ENCODE data around the gene NTSR1.

The NTSR1 gene

GRCh38 chr20:62695448-62696414, 12.9 kb upstream of the NTSR1 start:
- no peak for TF ChIP-seq POLR2AphosphoS5 (IDR thresholded peaks at IDR 0.05; ENCODE audit: low read depth, low read length)
- TF ChIP-seq SIN3A (IDR thresholded peaks at IDR 0.05; ENCODE audit: borderline replicate concordance, insufficient read depth, low read length), result no peak
- no peak for TF ChIP-seq FOXP2 (optimal IDR thresholded peaks at IDR 0.05; ENCODE audit: borderline replicate concordance, extremely low read depth, extremely low read length, insufficient read depth)
- TF ChIP-seq TAF1 (IDR thresholded peaks at IDR 0.05; ENCODE audit: borderline replicate concordance, insufficient read depth, low read length), result no peak
- no peak for TF ChIP-seq REST (IDR thresholded peaks at IDR 0.05; ENCODE audit: insufficient read depth in 1 of 2, low read depth in 2 of 2, low read length in 2 of 2)

GRCh38 chr20:62696434-62696957, 12.1 kb upstream of the NTSR1 start:
- TF ChIP-seq POLR2AphosphoS5 (IDR thresholded peaks at IDR 0.05; ENCODE audit: low read depth, low read length) (no peak), FOXP2 (optimal IDR thresholded peaks at IDR 0.05; ENCODE audit: borderline replicate concordance, extremely low read depth, extremely low read length, insufficient read depth) (no peak), REST (IDR thresholded peaks at IDR 0.05; ENCODE audit: insufficient read depth in 1 of 2, low read depth in 2 of 2, low read length in 2 of 2) (no peak), SIN3A (IDR thresholded peaks at IDR 0.05; ENCODE audit: borderline replicate concordance, insufficient read depth, low read length) (no peak), TAF1 (IDR thresholded peaks at IDR 0.05; ENCODE audit: borderline replicate concordance, insufficient read depth, low read length) (no peak)

GRCh38 chr20:62696989-62697388, 11.6 kb upstream of the NTSR1 start:
- TF ChIP-seq FOXP2 (optimal IDR thresholded peaks at IDR 0.05; ENCODE audit: borderline replicate concordance, extremely low read depth, extremely low read length, insufficient read depth), result no peak
- no peak for TF ChIP-seq TAF1 (IDR thresholded peaks at IDR 0.05; ENCODE audit: borderline replicate concordance, insufficient read depth, low read length)
- TF ChIP-seq POLR2AphosphoS5 (IDR thresholded peaks at IDR 0.05; ENCODE audit: low read depth, low read length), result no peak
- no peak for TF ChIP-seq SIN3A (IDR thresholded peaks at IDR 0.05; ENCODE audit: borderline replicate concordance, insufficient read depth, low read length)
- TF ChIP-seq REST (IDR thresholded peaks at IDR 0.05; ENCODE audit: insufficient read depth in 1 of 2, low read depth in 2 of 2, low read length in 2 of 2), result no peak

GRCh38 chr20:62697468-62697912, 11.1 kb upstream of the NTSR1 start:
- TF ChIP-seq TAF1 (IDR thresholded peaks at IDR 0.05; ENCODE audit: borderline replicate concordance, insufficient read depth, low read length) (no peak), REST (IDR thresholded peaks at IDR 0.05; ENCODE audit: insufficient read depth in 1 of 2, low read depth in 2 of 2, low read length in 2 of 2) (no peak), FOXP2 (optimal IDR thresholded peaks at IDR 0.05; ENCODE audit: borderline replicate concordance, extremely low read depth, extremely low read length, insufficient read depth) (no peak), POLR2AphosphoS5 (IDR thresholded peaks at IDR 0.05; ENCODE audit: low read depth, low read length) (no peak), SIN3A (IDR thresholded peaks at IDR 0.05; ENCODE audit: borderline replicate concordance, insufficient read depth, low read length) (no peak)
